NCI-H1092 (cell line): ENCODE results near the gene METTL21C.

Experiments
- DNase-seq: peaks from one replicate; lab custom pipeline; 2025; lab: John Stamatoyannopoulos, UW

The METTL21C gene

GRCh38 chr13:102697929-102698648 is 3.2 kb upstream of the METTL21C start:
- DNase-seq = no peak

GRCh38 chr13:102697264-102697663 is 2.4 kb upstream of the METTL21C start:
- DNase-seq = no peak

- DNase-seq = no peak
These were observed 1.6 kb upstream of the METTL21C start for GRCh38 chr13:102696465-102696864.

DNA sequence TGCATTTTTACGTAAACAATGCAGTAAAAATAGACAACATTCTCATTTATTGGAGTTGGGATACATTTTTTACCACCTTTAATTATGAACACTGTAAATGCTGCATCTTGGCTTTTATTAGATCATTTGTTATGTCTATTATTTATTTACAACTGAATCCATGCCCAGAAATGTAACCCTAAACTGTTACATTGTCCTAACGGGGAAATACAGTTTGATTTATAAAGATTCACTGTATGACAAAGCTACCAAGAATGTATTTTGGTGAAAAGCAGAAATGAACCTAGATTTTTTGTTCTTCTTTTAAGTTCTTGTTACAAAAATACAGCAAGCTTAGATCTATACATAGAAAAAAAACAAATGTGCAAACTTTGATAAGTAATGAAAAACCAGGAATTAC is 1.1 kb downstream of the METTL21C start:
- DNase-seq = no peak

- DNase-seq = no peak
These were observed 1.6 kb downstream of the METTL21C start for GRCh38 chr13:102693250-102693649.

DNA sequence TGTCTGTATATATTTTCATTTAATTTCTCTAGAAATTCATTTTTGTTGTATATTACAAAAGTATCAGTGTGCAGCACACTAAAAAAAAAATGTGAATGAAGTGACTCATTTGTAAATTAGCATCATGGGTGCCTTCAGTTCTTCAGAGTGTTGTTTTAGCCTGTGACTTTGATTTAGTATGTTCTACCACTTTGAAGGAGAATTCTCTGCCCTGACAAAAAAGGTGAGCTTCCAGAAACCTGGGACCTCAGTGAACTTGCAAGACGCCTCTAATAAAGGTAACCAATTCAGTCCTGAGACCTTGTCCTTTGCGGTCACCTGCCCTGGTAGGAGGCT is 2.4 kb downstream of the METTL21C start:
- no peak for DNase-seq

- no peak for DNase-seq
These were observed 4.0 kb downstream of the METTL21C start for GRCh38 chr13:102690883-102691282.

GRCh38 chr13:102688306-102688973 is 6.4 kb downstream of the METTL21C start:
- no peak for DNase-seq

GRCh38 chr13:102687520-102687919 is 7.3 kb downstream of the METTL21C start:
- DNase-seq = no peak

- no peak for DNase-seq
These were observed 8.8 kb downstream of the METTL21C start for GRCh38 chr13:102686024-102686423.

DNA sequence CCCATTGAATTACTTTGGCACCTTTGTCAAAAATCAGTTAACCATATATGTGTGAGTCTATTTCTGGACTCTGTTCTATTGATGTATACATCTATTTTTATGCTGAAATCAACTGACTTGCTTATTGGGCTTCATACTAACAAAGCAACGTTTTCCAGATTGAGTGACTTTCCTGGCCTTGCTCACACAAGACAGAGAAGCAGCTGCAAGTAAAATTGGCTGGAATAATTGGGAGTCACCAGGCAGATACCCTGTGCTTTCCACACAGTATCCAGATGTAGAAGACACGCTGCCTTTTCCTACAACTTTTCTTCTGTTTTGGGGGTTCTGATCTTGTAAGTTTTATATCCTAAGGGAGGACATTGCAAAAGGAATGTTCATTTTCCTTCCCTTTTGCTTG is 11.2 kb downstream of the METTL21C start:
- no peak for DNase-seq

DNA sequence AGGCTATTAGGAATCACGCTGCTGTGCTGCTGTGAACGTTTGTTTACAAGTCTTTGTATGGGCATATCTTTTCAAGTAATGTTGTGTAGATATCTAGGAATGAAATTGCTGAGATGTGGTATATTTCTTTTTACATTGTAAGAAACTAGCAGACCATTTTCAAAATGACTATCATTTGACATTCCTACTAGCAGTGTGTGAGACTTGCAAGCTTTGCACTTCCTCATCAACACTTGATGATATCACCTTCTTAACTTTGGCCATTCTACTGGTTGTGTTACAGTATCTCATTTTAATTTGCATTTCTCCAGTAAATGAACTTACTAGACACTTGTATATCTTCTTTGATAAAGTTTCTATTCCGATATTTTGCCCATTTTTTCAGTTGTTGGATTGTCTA is 12.1 kb downstream of the METTL21C start:
- no peak for DNase-seq

- DNase-seq = no peak
These were observed 12.6 kb downstream of the METTL21C start for GRCh38 chr13:102682211-102682610.

DNA sequence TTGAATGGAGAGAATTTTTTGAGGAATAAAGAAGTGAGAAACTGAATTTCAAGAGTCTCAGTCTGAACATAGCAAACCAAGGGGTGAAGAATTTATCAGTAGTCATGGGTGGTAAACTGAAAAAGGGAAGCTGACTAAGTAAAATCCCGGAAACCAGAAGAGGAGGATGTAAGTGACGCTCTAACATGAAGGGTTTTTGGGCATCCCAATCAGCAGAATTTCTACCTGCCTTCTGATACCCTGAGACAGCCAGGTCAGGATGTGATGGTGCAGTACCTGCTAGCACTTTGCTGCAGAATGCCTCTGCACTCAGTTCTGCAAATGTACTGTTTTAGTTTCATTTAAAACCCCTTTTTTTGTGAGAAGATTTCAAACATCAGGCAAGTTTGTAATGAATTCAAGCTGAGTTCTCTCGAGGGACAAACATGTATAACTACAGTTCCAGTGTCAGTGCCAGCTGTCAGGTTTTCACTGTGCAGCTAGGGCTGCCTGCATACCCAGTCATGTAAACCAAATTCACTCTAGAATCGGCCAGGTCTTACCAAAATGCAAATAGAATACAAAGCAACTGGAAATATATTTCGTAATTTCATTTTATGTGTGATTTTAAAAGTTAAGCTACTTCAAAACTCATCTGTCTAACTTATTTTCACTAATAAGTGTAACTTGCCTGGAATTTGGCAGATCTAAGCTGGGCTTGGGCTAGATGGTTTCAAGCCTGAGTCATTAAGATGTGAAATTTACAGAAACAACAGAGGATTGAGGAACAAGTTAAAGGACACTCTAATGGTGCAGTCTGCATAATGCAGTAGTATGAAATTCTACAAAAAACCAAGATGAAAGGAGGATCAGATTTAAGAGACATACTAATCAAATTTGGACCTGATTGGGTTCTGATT is 13.8 kb downstream of the METTL21C start:
- no peak for DNase-seq

GRCh38 chr13:102680133-102680717 is 14.6 kb downstream of the METTL21C start:
- no peak for DNase-seq

GRCh38 chr13:102679449-102680132 is 15.3 kb downstream of the METTL21C start:
- DNase-seq = no peak

DNA sequence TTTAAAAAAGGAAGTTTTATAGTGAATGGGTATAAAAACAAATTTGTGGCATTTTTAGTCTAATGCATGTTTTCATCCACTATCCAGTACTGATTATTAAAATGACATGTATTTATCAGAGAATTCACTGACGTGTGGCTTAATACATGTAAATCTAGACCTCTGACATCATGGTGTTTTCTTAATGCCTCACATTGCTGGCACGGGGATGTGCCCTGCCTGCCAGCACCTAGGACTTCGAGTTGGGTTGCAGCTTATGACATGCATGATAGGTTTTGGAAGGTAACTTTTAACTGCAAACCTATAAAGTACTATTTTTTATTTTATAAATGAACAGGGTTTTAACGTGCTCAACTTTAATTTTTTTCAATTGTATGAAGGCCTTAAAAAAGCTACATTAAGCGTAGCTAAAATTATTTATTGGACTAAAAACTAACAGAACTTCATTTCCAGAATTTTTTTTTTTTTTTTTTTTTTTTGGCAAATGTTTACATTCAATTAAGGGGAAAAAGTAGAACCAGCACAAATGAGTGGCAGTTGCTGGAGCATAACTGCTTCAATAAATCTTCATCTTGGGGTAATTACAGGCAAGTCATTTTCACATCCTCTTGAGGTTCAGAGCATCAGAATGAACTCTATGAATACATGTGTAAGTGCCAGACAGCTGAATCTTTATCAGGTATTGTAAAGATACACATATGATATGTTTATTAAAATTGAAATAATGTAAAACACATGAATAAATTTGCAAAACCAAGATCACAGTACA is 16.3 kb downstream of the METTL21C start:
- DNase-seq = no peak

- DNase-seq = no peak
These were observed 17.7 kb downstream of the METTL21C start for GRCh38 chr13:102677122-102677521.

DNA sequence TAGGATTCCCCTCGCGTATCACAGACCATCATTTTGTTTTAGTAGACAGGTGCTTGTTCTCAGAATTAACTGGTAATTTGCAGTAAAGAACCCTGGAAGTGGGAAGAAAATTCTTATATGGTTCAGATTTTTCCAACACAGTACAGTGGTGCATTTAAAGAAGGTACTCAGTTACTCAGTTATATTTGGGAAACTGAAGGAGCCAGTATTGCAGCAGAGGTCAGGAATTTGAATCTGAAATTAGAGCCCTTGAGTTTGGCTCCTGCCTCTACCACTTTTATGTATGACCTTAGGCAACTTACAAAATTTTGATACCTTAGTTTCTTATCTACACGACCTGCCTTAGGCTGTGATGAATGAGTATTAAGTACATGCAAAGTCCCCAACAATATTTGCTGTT is 19.7 kb downstream of the METTL21C start:
- DNase-seq = no peak

GRCh38 chr13:102670130-102670529 is 24.7 kb downstream of the METTL21C start:
- DNase-seq = no peak

- DNase-seq = no peak
These were observed 26.9 kb downstream of the METTL21C start for GRCh38 chr13:102667911-102668310.
